Caco-2 (cell line): ENCODE results near the gene CTCF. TPM values are rescaled to one million over a fixed set of nuclear protein-coding genes. Genes with fewer than 3 reads are reported as not detected.
A peak's percentile ranks its signal among the peaks of the same experiment; 100 is the strongest.

Source experiments
- BruUV-seq: library from RNA; stranded (reverse); fragments of 400-500 nt; replicated peaks from 2 replicates; lab custom pipeline; 2021; lab: Mats Ljungman, UMichigan
- CTCF ChIA-PET: fragments of 300-600 bp; sonication (Branson Sonifier 250); formaldehyde crosslinking; loops from one replicate; lab custom pipeline; 2022; ENCODE audit warnings: antibody characterized with exemption; lab: Charles Lee
- POLR2A ChIA-PET: fragments of 300-600 bp; sonication (Branson Sonifier 250); formaldehyde crosslinking; loops from one replicate; lab custom pipeline; 2022; ENCODE audit warnings: antibody characterized with exemption; lab: Charles Lee
- DNase-seq, 2 experiments: peaks; one replicate each; pipeline versions ENCODE4 v3.0.0 to v3.0.0-alpha.2; 2020 to 2022
- H3K27me3 ChIP-seq: replicated peaks from 2 replicates; pipeline ENCODE4 v1.6.0; 2011; ENCODE audit warnings: low read length; ENCODE audit not compliant: control insufficient read depth, insufficient read depth
- H3K36me3 ChIP-seq: 2 replicates; pipeline ENCODE4 v1.5.1; 2011; ENCODE audit warnings: low read length; ENCODE audit not compliant: control insufficient read depth, insufficient read depth
- H3K4me1 ChIP-seq: fragments of 250-450 bp; sonication (Bioruptor Pico); 2 replicates; pipeline ENCODE4 v1.5.1; 2020; ENCODE audit warnings: mild to moderate bottlenecking
- H3K4me3 ChIP-seq: 2 replicates; pipeline ENCODE4 v1.5.1; 2011; ENCODE audit warnings: low read depth, mild to moderate bottlenecking, control low read depth, low read length
- H3K9me3 ChIP-seq: fragments of 250-450 bp; sonication (Bioruptor Pico); 2 replicates; pipeline ENCODE4 v1.5.1; 2020; ENCODE audit warnings: mild to moderate bottlenecking, moderate library complexity
- H3K27ac Mint-ChIP-seq: one replicate; pipeline ENCODE4 v1.8.0; 2022; ENCODE audit warnings: mixed read lengths; ENCODE audit not compliant: unreplicated experiment
- H3K27me3 Mint-ChIP-seq: one replicate; pipeline ENCODE4 v1.8.0; 2022; ENCODE audit warnings: mixed read lengths; ENCODE audit not compliant: insufficient read depth, unreplicated experiment
- H3K36me3 Mint-ChIP-seq: one replicate; pipeline ENCODE4 v1.8.0; 2022; ENCODE audit warnings: mild to moderate bottlenecking, mixed read lengths; ENCODE audit not compliant: insufficient read depth, unreplicated experiment
- H3K4me1 Mint-ChIP-seq: one replicate; pipeline ENCODE4 v1.8.0; 2022; ENCODE audit warnings: low read depth, mixed read lengths; ENCODE audit not compliant: unreplicated experiment
- H3K4me3 Mint-ChIP-seq: one replicate; pipeline ENCODE4 v1.8.0; 2022; ENCODE audit warnings: mild to moderate bottlenecking, moderate library complexity, mixed read lengths; ENCODE audit not compliant: unreplicated experiment
- H3K9me3 Mint-ChIP-seq: one replicate; pipeline ENCODE4 v1.8.0; 2022; ENCODE audit warnings: mixed read lengths; ENCODE audit not compliant: unreplicated experiment
- intact Hi-C: fragments of 100-400 bp; cut with micrococcal nuclease; formaldehyde crosslinking; loops from one replicate; pipeline ENCODE4 v1.10.0; 2022; ENCODE audit not compliant: unreplicated experiment
- total RNA-seq: library from RNA; stranded (reverse); gene quantifications from 2 replicates; pipeline ENCODE4 v1.2.3, GENCODE V29; 2022
- TF ChIP-seq, protein P1 (sequence below), 2 experiments: fragments of 200-600 bp in 1 of 2; IDR thresholded peaks; 1 replicate in 1 of 2; 2 replicates in 1 of 2; pipeline versions ENCODE4 v1.5.1 to v1.8.0; 2011 to 2022; ENCODE audit warnings: antibody characterized with exemption in 1 of 2, control low read depth in 1 of 2, inconsistent platforms in 1 of 2, low read depth in 1 of 2, low read length in 1 of 2, mild to moderate bottlenecking in 1 of 2, moderate library complexity in 1 of 2; ENCODE audit not compliant: insufficient read depth in 1 of 2, severe bottlenecking in 1 of 2, unreplicated experiment in 1 of 2

The CTCF gene
- total RNA-seq, 1 experiment from 2014 or later, result 67.8 TPM

- TF ChIP-seq, protein P1, sequence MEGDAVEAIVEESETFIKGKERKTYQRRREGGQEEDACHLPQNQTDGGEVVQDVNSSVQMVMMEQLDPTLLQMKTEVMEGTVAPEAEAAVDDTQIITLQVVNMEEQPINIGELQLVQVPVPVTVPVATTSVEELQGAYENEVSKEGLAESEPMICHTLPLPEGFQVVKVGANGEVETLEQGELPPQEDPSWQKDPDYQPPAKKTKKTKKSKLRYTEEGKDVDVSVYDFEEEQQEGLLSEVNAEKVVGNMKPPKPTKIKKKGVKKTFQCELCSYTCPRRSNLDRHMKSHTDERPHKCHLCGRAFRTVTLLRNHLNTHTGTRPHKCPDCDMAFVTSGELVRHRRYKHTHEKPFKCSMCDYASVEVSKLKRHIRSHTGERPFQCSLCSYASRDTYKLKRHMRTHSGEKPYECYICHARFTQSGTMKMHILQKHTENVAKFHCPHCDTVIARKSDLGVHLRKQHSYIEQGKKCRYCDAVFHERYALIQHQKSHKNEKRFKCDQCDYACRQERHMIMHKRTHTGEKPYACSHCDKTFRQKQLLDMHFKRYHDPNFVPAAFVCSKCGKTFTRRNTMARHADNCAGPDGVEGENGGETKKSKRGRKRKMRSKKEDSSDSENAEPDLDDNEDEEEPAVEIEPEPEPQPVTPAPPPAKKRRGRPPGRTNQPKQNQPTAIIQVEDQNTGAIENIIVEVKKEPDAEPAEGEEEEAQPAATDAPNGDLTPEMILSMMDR (IDR thresholded peaks at IDR 0.05; ENCODE audit: insufficient read depth in 1 of 2, low read depth in 1 of 2, low read length in 1 of 2, severe bottlenecking in 1 of 2, unreplicated experiment in 1 of 2), result peak; percentile 21 to 26
- no peak overlapping the region for H3K27ac Mint-ChIP-seq
- no peaks in the 10 kb centered on the region for H3K27me3 Mint-ChIP-seq
- Histone ChIP-seq H3K4me1 (peaks cover 17% of the 10 kb centered on the region), H3K9me3 (no peaks in the 10 kb centered on the region), H3K4me3 (no peak overlapping the region), H3K27me3 (no peaks in the 10 kb centered on the region), H3K36me3 (no peaks in the 10 kb centered on the region)
- BruUV-seq, result no TSS peak
- peak; percentile 56 to 61 for DNase-seq
- CTCF ChIA-PET, result interaction anchor here (0.6 to 6.3 kb wide), 3 partner anchors 126 to 145 kb away, joined by 3 to 60 read pairs (median 3); no protein-coding TSS in a partner anchor
- no peaks in the 10 kb centered on the region for H3K4me1 Mint-ChIP-seq
- POLR2A ChIA-PET, result no interaction called here
- intact Hi-C loops, result no loop called here
- H3K9me3 Mint-ChIP-seq, result no peaks in the 10 kb centered on the region
- H3K4me3 Mint-ChIP-seq, result no peak overlapping the region
- peaks cover 37% of the 10 kb centered on the region for H3K36me3 Mint-ChIP-seq
Measured at GRCh38 chr16:67663151-67663876, 101.0 kb downstream of the CTCF start.

- TF ChIP-seq, protein P1 (IDR thresholded peaks at IDR 0.05; ENCODE audit: insufficient read depth in 1 of 2, low read depth in 1 of 2, low read length in 1 of 2, severe bottlenecking in 1 of 2, unreplicated experiment in 1 of 2), result no peak
- Mint-ChIP-seq H3K27ac (no peak overlapping the region), H3K27me3 (no peaks in the 10 kb centered on the region), H3K4me1 (no peaks in the 10 kb centered on the region), H3K9me3 (no peaks in the 10 kb centered on the region), H3K36me3 (peaks cover 37% of the 10 kb centered on the region), H3K4me3 (no peak overlapping the region)
- peak in 1 of 2 experiments; percentile 33 for DNase-seq
- BruUV-seq, result no TSS peak
- CTCF ChIA-PET, result interaction anchor here (0.9 to 6.3 kb wide), 3 partner anchors 143 to 202 kb away, joined by 3 to 60 read pairs (median 8); no protein-coding TSS in a partner anchor
- H3K36me3 ChIP-seq, result no peaks in the 10 kb centered on the region
- no peaks in the 10 kb centered on the region for H3K27me3 ChIP-seq
- H3K4me3 ChIP-seq, result no peak overlapping the region
- POLR2A ChIA-PET, result no interaction called here
- peaks cover 15% of the 10 kb centered on the region for H3K4me1 ChIP-seq
- intact Hi-C loops, result no loop called here
- H3K9me3 ChIP-seq, result no peaks in the 10 kb centered on the region
Measured at GRCh38 chr16:67663877-67664222, 101.5 kb downstream of the CTCF start.

DNA sequence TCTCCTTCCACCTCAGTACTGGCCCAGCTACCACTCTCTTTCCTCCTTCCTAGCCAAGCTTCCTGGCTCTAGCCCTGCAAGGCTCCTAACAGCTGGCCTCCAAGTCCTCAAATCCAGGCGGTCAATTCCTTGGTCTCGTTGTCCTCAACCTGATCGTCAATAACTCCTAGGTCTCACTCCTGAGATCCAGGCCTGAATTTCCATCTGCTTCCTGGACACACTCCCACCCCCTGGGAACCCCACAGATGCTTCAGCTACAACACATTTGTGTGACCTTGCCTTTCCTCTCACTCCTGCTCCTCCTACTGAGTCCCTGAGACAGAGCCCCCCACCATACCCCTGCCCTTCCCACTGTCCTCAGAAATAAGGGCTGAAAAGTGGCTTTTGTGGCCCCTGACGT lies 101.9 kb downstream of the CTCF start:
- intact Hi-C loops, result no loop called here
- Mint-ChIP-seq H3K4me3 (no peak overlapping the region), H3K9me3 (no peaks in the 10 kb centered on the region), H3K4me1 (no peaks in the 10 kb centered on the region), H3K36me3 (peaks cover 33% of the 10 kb centered on the region), H3K27me3 (no peaks in the 10 kb centered on the region), H3K27ac (no peak overlapping the region)
- no peaks in the 10 kb centered on the region for H3K36me3 ChIP-seq
- H3K4me1 ChIP-seq, result peaks cover 11% of the 10 kb centered on the region
- no peaks in the 10 kb centered on the region for H3K9me3 ChIP-seq
- TF ChIP-seq, protein P1 (IDR thresholded peaks at IDR 0.05; ENCODE audit: insufficient read depth in 1 of 2, low read depth in 1 of 2, low read length in 1 of 2, severe bottlenecking in 1 of 2, unreplicated experiment in 1 of 2), result no peak
- DNase-seq, result peak in 1 of 2 experiments; percentile 19
- CTCF ChIA-PET, result interaction anchor here (0.9 to 6.3 kb wide), 3 partner anchors 143 to 201 kb away, joined by 3 to 60 read pairs (median 8); no protein-coding TSS in a partner anchor
- H3K4me3 ChIP-seq, result no peak overlapping the region
- no TSS peak for BruUV-seq
- POLR2A ChIA-PET, result no interaction called here
- no peaks in the 10 kb centered on the region for H3K27me3 ChIP-seq
